GM12878 (cell line): Measurements from ENCODE around the gene AFF1. TPM values are rescaled to one million over a fixed set of nuclear protein-coding genes. Genes with fewer than 3 reads are reported as not detected.
A peak's percentile ranks its signal among the peaks of the same experiment; 100 is the strongest.

Source experiments
- EGR1 ChIP-seq, 2 experiments: IDR thresholded peaks; 1 replicate in 1 of 2; 2 replicates in 1 of 2; pipeline ENCODE4 v1.6.1; 2011 to 2012; ENCODE audit warnings: low read depth in 2 of 2, low read length in 2 of 2, borderline replicate concordance in 1 of 2, mild to moderate bottlenecking in 1 of 2, moderate library complexity in 1 of 2
- MTA3 ChIP-seq: IDR thresholded peaks from 2 replicates; pipeline ENCODE4 v1.6.1; 2012; ENCODE audit warnings: low read length, inconsistent platforms, borderline replicate concordance
- REST ChIP-seq: IDR thresholded peaks from 2 replicates; pipeline ENCODE4 v1.6.1; 2012; ENCODE audit warnings: mild to moderate bottlenecking, low read depth, low read length
- SREBF1 ChIP-seq: IDR thresholded peaks from 2 replicates; pipeline ENCODE4 v1.6.1; 2012; ENCODE audit warnings: mild to moderate bottlenecking, low read length
- STAT3 ChIP-seq: IDR thresholded peaks from 2 replicates; pipeline ENCODE4 v1.6.1; 2011; ENCODE audit warnings: low read depth, low read length, improper control_type of control experiment
- TCF3 ChIP-seq: IDR thresholded peaks from 2 replicates; pipeline ENCODE4 v1.6.1; 2012; ENCODE audit warnings: low read depth, mild to moderate bottlenecking, low read length, borderline replicate concordance; ENCODE audit not compliant: insufficient read depth
- USF1 ChIP-seq: IDR thresholded peaks from 2 replicates; pipeline ENCODE4 v1.6.1; 2011; ENCODE audit warnings: borderline replicate concordance, low read depth, mild to moderate bottlenecking, moderate library complexity, mixed read lengths, low read length; ENCODE audit not compliant: insufficient read depth; ENCODE audit errors: extremely low read length
- ZNF274 ChIP-seq: IDR thresholded peaks from one replicate; pipeline ENCODE4 v1.8.0; 2011; ENCODE audit not compliant: insufficient read length, insufficient read depth
- ZNF622 ChIP-seq: fragments of 450-650 bp; IDR thresholded peaks from 2 replicates; pipeline ENCODE4 v1.6.1; 2017; ENCODE audit warnings: mild to moderate bottlenecking, inconsistent platforms
- polyA plus RNA-seq, 11 experiments: library from polyadenylated mRNA; depleted of rRNA in 4 of 11; unstranded in 6 of 11; stranded (reverse) in 5 of 11; fragments of >200 nt; fragmentation: Nextera tagmentation in 4 of 11; fragmentation: Illumina TruSeq in 1 of 11; extraction: Ambion mirVana in 4 of 11; extraction: Trizol in 1 of 11; gene quantifications; 1 replicate in 1 of 11; 2 replicates in 10 of 11; pipeline versions ENCODE4 v1.2.1 to v1.2.3, GENCODE V29; 2011 to 2016; ENCODE audit warnings: inconsistent platforms in 2 of 11, missing spikeins in 2 of 11, low read depth in 1 of 11
- total RNA-seq, 4 experiments: library from RNA; depleted of rRNA in 3 of 4; stranded (reverse); fragments of >200 nt in 3 of 4; fragmentation: Illumina TruSeq in 1 of 4; extraction: Trizol in 1 of 4; gene quantifications; 2 replicates each; pipeline versions ENCODE4 v1.2.1 to v1.2.3, GENCODE V29; 2013 to 2021
- TF ChIP-seq, protein P1 (sequence below): IDR thresholded peaks from 2 replicates; pipeline ENCODE4 v1.6.1; 2012; ENCODE audit warnings: low read depth, low read length, improper control_type of control experiment
- TF ChIP-seq, protein P2 (sequence below): IDR thresholded peaks from 2 replicates; pipeline ENCODE4 v1.6.1; 2011; ENCODE audit warnings: mild to moderate bottlenecking, low read depth, low read length, moderate library complexity; ENCODE audit not compliant: insufficient replicate concordance

Gene AFF1
- total and polyA plus RNA-seq, 10 of the 15 experiments (the other 5 are each of a cell fraction or from before 2014, with no cell fraction given) = 3.5 to 56.1 (median 21.5) TPM

GRCh38 chr4:87006676-87007527 lies 72.1 kb downstream of the AFF1 start (continued):
- 0 out of 2 replicates have a peak, but pooled peaks have one; percentile 20 for TF ChIP-seq REST
- TF ChIP-seq, protein P1, sequence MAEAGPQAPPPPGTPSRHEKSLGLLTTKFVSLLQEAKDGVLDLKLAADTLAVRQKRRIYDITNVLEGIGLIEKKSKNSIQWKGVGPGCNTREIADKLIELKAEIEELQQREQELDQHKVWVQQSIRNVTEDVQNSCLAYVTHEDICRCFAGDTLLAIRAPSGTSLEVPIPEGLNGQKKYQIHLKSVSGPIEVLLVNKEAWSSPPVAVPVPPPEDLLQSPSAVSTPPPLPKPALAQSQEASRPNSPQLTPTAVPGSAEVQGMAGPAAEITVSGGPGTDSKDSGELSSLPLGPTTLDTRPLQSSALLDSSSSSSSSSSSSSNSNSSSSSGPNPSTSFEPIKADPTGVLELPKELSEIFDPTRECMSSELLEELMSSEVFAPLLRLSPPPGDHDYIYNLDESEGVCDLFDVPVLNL = no peak
- TF ChIP-seq, protein P2, sequence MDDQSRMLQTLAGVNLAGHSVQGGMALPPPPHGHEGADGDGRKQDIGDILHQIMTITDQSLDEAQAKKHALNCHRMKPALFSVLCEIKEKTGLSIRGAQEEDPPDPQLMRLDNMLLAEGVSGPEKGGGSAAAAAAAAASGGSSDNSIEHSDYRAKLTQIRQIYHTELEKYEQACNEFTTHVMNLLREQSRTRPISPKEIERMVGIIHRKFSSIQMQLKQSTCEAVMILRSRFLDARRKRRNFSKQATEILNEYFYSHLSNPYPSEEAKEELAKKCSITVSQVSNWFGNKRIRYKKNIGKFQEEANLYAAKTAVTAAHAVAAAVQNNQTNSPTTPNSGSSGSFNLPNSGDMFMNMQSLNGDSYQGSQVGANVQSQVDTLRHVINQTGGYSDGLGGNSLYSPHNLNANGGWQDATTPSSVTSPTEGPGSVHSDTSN = peak; percentile 68
- peak; percentile 94 for TF ChIP-seq TCF3
- TF ChIP-seq EGR1 (IDR thresholded peaks at IDR 0.05; ENCODE audit: borderline replicate concordance in 1 of 2, low read depth in 2 of 2, low read length in 2 of 2) = peak in 1 of 2 experiments; percentile 69; a peak in 2 of 3 replicates
- no peak for TF ChIP-seq ZNF622
- TF ChIP-seq ZNF274 = no peak
- TF ChIP-seq SREBF1 = peak; percentile 94
- no peak for TF ChIP-seq STAT3
- TF ChIP-seq MTA3 = no peak
- TF ChIP-seq USF1 = no peak
- TF ChIP-seq, all 136 proteins: peak for 66
